Muscle of back (tissue), 11 donors: ENCODE data around the gene CHST2. TPM values are rescaled to one million over a fixed set of nuclear protein-coding genes. Genes with fewer than 3 reads are reported as not detected.
"Not testable (repeated sequence)": the region's sequence is repeated elsewhere in the genome, so short reads cannot be mapped to it uniquely, and the experiment has no call there.

Experiments
- DNase-seq, 3 donors: peaks; one replicate each; pipeline versions ENCODE4 v3.0.0 to v3.0.0-alpha.2; 2013
- polyA plus RNA-seq, 10 donors: library from polyadenylated mRNA; unstranded; fragments of 120-200 nt; gene quantifications; one replicate each; pipeline ENCODE4 v1.2.1, GENCODE V29; 2013; ENCODE audit not compliant: insufficient read length in 10 of 10

Gene CHST2
- polyA plus RNA-seq, 10 donors: 2.8 to 15.4 (median 5.4) TPM

DNA sequence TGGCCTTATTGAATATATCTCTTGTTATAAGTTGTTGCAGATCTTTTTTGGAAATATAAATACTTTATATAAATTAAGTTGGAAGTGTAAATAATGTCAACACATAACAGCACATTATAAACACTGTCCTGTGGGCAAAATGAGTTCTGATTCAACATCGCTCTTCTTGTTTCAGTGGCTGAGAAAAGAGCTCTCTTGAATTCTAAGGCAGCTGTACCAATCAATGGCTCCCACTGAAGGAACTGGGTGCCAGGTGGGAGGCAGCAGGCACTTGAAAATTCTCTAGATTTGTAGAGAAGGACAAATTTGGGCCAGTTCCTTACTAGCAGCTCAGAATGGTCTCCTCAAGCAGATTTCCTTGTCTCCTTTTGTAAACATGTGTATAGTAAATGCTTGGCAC, 45.6 kb downstream of the CHST2 start:
- DNase-seq: no peak

- DNase-seq: not testable (repeated sequence)
Observed at GRCh38 chr3:143165612-143166285, 46.2 kb downstream of the CHST2 start.

GRCh38 chr3:143166376-143166775, 46.8 kb downstream of the CHST2 start:
- no peak for DNase-seq

- no peak for DNase-seq
Observed at GRCh38 chr3:143167969-143168854, 48.6 kb downstream of the CHST2 start.

DNA sequence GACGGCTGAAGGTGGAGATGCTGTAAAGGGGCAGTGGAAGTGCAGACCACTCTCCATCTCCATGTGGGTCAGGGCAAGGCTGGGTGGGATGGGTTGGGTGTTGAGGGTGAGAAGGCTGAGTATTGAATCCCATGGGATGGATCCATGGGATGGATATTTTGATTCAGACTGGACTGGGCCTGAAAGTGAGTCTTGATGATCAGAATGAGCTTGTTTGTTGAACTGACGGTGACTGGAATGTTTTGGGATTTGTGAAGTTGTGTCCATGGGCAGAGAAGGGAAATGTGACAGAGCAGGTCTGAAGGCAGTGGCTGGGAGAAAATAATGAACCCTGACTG, 49.3 kb downstream of the CHST2 start:
- no peak for DNase-seq

- DNase-seq: no peak
Observed at GRCh38 chr3:143170074-143170473, 50.5 kb downstream of the CHST2 start.

GRCh38 chr3:143170676-143171075, 51.1 kb downstream of the CHST2 start:
- peak in 1 of 3 donors; percentile 51 for DNase-seq

DNA sequence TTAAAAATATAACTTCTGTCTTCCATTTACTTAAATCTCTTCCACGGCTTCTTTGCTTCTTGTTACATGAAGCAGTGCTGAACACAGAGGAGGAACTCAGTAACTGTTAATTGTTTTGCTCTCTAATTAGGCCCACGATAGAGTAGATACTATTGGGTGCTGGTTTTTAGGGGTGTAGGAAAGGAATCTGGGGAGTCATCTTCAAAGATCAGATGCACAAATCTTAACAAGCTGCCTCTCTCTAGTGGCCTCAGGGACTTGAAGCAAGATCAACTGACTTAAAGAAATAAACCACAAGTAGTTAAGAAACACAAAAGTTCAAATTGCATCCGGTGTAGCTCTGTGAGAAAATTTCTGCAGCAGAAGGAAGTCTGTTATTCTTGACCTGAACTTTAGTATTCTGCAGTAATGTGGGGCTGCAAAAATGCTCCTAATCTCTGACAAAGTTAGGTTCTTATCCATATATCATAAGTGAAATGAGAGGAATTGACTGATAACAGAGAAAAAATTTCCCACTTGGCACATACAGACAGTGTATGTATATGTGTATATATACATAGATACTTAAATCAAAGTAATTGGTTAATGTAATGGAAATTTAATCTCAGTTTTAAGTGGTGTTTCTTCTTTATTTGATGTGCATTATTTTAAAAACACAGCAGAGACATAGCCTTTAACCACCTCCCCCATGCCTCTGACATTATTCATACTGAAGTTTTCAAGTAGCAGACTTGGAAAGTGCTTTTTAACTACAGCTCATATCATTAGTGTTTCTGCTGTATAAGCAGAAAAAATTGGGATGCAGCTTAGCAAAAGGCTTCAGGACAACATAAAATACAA, 51.8 kb downstream of the CHST2 start:
- DNase-seq: peak in 2 of 3 donors; percentile 36 to 69

DNA sequence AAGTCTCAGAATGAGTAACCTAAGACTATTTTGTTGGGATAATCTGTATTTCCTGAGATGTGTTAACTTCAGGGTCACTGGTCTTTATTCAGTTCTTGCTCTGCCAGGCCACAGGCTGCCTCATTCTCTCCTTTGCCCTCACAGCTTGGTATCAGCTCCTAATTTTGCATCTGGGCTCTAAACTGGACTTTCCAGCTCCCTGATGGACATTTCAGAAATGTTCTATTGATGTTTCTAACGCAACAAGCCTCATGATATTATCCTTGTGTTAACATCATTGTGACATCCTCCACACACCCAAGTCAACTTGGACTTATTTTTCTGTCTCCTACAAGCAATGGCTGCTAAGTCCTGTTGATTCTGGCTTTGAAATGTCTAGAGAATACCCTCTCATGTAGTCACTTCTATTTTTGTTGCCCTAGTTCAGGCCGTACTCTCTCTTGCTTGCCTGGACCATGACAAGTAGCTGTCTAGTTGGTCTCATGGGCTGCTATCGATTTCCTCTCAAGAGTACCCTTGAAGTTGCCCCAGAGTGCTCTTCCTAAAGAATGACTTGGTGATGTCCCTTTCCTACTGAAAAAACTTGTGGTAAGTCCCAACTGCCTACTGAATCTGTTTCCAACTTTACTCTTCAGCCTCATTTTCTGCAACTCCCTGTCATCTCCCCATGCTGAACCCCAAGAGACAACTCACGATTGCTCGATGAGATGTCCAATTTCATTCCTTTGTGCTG, 52.7 kb downstream of the CHST2 start:
- DNase-seq: no peak

DNA sequence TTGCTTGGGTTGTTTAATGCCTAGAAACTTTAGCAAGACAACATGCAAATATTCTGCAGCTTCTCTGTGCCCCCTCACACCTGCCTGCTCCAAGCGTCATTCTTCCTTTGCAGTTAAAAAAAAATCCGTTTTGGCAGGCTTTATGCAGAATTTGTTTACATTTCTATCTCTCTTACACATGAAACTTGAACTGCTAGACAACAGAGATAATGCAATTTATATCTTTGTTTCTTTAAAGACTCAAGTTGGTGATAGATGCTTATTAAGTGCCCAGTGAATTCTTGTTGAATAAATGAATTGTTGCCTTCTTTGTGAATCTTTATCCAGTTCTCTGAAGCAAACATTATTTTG, 53.2 kb downstream of the CHST2 start:
- DNase-seq: no peak

GRCh38 chr3:143173242-143173641, 53.7 kb downstream of the CHST2 start:
- no peak for DNase-seq

Other genes starting within 250 kb of the CHST2 start
- 1 to 10 TPM in 9 of 10 donors, under 1 TPM in 1; 0.81 to 3.4 (median 2.2) TPM for gene PCOLCE2, start 230.7 kb upstream of the CHST2 start, polyA plus RNA-seq
- gene PAQR9, start 156.1 kb upstream of the CHST2 start, polyA plus RNA-seq: under 1 TPM in 2 of 10 donors, not detected in 8; 0.05 to 0.32 TPM
- 100 to 1,000 TPM in 1 of 10 donors, 10 to 100 TPM in 9; 62.9 to 105 (median 84.7) TPM for gene U2SURP, start 118.2 kb upstream of the CHST2 start, polyA plus RNA-seq